Measurements from ENCODE around the gene PPP1R11.

DNA sequence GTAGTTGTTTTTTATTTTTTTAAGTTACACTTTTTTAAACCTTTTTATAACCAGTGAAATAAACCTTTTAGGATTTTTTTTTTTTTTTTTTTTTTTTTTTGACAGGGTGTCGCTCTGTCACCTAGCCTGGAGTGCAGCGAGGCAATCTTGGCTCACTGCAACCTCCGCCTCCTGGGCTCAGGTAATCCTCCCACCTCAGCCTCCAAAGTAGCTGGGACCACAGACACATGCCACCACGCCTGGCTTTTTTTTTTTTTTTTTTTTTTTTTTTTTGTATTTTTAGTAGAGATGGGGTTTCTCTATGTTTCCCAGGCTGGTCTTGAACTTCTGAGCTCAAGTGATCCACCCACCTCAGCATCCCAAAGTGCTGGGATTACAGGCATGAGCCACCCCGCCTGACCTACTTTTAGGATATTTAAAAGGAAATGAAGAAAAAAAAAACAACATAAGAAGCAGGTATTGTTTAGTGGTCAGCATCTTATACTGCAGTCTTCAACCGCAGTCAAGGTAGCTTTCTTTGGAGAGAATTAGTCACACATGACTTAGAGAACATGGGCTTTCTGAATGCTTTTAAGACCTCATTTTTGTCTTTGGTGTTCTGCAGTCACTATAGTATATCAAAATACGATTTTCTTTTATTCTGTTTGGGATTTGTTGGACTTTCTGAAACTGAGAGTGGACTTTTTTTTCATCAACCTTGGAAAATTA, 4.4 kb upstream of the PPP1R11 start:
- TF ChIP-seq CTCF (IDR thresholded peaks at IDR 0.05) (no peak), POLR2A (IDR thresholded peaks at IDR 0.05) (no peak)

Measured in esophagus squamous epithelium (tissue), 4 donors.